ENCODE data around the gene CDV3.

CDV3 gene

DNA sequence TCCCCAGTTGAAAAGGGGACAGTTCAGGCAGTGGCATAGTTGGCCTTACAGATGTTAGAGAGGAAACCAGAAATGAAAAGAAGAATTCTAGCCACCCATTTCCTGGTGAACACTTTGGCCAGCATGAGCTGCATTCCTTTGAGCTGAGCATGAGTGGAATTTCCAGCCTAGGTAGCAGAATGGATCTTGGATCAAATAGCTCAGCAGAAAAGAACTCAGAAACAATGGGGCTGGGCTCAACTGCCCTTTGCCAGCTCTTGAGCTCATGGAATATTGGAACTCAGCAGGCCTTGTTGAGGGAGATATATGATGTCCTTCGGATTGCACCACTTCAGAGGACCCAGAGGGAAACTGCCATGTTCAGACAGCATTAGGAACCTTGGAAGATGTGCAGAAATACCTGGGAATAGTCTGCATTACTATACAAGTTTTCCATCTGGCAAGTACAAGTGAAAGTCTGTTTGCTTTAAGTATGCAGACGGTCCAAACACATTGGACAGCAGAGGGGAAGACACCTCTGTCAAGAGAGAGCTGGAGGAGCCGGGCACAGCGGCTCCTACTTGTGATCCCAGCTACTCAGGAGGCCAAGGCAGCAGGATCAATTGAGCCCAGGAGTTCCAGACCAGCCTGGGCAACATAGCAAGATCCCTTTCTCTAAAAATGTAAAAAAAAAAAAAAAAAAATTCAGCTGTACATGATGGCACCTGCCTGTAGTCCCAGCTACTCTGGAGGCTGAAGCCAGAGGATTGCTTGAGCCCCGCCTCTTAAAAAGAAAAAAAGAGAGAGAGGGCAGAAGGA lies 3.1 kb upstream of the CDV3 start:
- DNase-seq, result no peak

DNA sequence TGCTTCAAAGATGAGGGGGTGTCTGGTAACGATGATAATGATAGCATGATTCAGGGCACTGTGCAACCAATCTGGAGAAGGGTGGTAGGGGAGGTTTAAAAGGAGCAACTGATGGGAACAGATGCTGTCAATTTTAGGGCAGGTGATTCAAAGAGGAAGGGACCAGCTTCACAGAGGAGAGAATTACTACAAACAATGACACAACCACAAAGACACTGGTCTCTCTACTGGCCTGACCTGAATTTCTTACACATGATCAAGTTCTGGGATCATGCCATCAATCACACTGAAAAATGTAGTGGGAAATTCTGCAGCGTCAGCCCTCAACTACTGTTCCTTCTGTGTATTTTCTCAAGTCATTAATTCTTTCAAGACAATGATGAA lies 2.6 kb upstream of the CDV3 start:
- no peak for DNase-seq

DNA sequence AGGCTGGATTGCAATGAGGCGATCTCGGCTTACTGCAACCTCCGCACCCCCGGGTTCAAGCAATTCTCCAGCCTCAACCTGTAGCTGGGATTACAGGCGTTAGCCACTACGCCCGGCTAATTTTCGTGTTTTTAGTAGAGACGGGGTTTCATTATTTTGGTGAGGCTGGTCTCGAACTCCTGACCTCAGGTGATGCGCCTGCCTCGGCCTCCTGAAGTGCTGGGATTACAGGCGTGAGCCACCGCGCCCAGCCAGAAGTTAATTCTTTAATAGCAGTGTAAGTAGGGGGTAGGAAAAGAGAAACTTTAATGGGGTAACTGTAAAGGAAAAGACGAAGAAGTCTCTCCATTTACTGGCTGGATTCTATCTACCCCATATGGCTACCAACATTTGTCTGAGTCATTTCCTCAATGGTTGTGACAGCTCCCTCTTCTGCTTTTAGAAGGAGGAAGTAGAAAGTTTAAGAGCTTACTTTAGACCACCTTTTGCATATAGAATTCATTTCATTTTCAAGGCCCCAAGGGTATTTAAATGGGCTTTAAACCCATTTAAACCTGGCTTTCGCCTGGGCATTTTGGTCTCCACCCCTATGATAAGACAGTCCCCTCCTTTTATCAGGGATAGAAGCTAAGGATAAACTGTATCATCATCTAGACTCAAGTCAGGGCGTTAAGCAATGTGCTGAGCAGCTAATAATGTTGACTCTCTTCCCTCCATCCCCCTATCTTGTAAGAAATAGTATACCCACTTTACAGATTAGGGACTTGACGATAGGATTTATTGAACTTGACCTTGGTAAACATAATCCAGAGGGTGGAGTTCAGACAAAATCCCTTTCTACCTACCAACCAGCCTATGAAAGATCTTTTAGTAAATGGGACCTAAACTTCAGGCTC lies 1.1 kb upstream of the CDV3 start:
- no peak for DNase-seq

DNA sequence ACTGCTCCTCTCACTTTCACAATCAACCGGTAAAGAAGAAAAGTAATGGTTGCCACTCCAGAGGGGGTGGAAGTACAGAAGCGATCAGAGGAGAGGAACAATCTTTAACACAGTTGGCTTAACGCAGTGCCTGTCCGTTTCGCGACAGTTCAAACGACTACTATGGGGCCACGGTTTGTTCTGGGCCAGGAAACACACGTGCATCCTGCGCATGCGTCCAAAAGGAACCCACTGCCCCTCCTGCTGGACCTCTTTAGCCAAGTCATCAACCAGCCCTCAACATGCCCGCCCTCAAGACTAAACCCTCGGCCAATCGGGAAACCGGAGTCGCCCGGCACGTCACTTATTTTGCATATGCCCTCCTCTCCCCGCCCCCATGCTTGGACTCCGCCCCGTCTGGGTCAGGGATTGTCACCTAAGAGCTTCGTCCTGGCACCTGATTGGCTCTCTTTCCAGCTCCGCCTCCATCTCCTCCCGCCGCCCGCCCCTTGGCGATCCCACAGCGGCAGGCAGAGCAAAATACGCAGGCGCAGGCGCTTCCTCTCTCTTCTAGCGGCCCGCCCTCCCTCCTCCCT lies 345 bp upstream of the CDV3 start:
- DNase-seq, result no peak

DNA sequence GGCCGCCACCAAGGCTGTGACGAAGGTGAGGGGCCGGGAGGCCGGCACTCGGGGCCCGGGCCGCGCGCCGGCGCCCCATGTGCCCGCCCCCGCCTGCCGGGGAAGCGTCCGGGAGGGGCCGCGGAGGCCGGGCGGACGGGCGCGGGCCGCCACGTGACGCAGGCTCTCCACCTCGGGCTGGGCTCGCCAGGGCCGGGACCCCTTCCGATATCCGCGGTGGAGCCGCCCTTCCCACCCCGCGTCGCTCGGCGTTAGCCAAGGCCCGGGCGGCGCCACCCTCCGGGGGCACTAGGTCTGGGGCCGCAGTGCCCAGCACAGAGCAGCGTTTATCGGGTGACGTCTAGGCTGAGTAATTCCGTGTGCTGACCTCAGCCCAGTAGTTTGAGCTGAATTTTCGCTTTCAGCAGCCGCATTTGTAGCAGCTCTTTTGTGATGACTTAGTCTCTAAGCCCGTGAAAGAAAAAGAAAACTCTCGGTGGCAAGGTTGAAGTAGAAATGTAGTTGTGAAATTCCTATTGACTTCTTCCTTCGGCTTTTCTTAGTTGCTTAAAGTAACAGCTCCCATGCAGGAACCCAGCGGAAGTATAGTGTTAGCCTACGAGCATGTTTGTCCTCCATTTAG lies 885 bp downstream of the CDV3 start:
- no peak for DNase-seq

DNA sequence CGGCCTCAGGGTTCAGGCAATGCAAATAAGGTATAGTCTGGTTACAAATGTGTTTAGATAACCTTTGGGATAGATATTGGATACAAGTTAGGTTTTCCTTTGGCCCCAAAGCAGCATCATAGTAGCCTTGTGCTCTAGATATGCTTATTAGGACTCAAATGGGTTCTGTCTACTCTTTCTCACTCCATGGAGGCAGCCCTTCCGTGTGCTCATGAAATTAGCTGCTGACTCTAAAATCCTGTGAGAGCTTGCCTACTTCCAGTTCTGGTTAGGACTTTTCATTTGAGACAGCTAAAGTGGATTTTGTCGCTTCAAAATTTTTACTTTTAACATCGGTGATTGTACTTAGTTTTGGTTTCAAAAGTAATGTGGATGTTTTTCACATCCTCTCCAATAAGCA lies 1.6 kb downstream of the CDV3 start:
- DNase-seq, result no peak

DNA sequence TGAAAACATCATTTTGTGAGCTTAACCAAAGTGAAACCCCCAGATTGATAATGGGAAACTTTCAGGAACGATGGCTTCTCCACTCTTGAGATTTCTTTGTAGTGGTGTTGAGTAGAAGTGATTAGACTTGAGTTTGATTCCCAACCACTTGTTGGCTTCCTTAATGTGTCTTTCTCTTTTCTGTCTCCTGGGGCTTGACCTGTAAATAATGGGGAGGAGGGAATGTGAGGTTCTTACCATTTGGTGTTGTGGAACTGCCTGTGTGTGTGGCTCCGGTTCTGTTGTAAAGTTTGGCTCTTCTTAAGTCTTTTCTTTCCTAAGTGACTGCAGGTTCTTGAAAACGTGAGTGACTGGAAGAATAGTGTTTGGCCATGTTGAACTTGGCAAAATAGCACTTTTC lies 2.7 kb downstream of the CDV3 start:
- no peak for DNase-seq

DNA sequence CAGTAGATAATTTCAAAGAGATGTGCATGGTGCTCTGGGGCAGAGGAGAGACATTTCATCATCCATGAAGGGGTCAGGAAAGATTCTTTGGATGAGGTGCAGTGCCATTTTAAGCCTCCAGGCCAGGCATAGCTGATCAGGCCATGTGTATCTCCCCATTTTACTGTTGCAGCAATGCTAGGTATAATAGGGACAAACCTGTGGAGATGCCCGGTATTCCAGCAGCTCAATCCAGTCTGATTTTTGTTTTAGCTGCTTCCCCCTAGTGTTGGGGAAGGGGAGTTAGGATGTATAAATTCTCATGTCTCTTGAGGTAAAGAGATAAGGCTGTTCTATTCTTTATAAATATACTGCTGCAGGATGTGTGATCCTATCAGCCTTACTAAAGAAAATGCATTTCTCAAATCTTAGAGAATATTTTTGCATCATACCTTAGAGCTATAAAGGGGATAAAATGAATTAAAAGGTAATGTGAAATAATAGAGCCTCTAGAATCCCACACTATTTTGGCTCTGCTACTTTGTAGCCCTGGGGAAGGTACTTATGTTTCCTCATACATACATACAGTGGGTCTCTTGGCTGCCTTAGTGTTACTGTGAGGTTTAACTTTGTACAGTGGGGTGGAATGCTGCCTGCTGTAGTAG lies 5.2 kb downstream of the CDV3 start:
- DNase-seq, result no peak

DNA sequence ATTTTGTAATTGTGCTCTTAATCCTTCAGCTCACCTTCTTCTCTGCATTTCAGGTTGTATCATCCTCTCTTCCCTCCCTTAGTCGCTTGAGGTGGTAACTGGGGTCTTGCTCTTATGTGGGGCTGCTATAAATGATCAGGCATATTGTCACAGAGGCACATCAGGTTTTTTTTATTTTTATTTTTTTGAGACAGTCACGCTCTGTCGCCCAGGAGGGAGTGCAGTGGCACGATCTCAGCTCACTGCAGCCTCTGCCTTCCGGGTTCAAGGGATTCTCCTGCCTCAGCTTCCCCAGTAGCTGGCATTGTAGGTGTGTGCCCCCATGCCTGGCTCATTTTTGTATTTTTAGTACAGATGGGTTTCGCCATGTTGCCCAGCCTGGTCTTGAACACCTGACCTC lies 9.9 kb downstream of the CDV3 start:
- DNase-seq, result no peak

DNA sequence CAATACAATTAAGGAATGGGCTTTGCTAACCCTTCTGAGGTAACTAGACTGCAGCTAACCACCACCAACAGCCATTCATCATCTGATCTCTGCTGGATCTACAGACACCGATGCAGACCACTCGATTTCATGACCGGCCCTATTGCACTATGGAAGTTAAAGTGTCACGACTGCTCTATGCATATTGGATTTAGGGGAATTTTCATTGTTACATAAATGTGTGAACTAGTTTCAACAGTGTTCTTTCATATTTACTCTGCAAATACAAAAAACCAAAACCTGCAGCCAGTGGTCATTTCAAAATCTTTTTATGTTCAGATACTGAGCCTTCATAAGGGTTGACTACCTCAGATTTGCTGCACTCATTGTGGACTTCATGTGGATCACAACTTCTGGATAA lies 14.5 kb downstream of the CDV3 start:
- no peak for DNase-seq

DNA sequence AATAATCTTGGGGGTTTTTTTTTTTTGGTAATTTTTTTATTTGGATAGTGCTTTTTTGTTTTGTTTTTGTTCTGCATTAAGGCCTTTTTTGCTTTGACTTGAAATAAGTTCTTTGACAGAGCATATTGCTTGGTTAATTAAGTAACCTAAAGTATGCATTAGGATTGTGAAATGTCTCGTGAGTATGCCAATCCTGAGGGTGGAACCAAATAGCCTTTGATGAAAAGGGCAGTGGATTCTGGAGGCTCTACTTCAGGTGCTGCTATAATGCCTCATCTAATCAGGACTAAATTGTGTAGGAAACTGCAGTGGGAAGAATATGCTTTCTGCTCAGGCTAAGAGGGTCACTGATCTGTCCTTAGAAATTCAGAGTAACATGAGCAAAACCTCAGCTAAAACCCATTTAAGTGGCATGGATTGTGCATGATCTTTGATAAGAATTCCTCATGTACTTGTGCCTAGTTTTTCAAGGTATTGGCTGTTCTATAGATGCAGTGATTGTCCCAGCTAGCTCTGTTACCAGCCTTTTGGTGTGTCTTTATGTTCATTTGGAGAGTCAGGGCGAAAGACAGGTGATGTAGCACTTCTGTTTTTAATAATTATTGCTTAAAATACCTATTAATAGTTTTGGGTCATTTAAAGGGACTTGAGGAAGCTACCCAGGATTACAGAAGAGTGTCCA lies 15.4 kb downstream of the CDV3 start:
- DNase-seq, result no peak

DNA sequence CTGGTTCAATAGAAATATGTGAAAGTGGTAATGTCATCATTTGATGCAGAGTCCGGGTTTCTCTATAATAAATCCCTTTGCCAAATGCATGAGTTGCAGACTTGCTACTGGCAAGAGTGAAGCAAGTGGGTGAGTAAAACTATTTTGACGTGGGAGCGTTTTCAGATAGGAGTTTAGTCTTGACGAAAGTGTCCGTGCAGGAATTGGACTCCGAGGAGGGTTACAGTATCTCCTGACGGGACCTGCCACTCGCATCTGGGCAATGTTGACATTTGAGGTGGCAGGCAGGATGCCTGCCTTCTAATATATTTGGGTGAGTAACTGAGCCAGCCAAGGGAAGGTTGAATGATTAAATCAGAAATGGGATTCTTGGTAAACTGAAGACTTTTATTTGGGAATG lies 16.0 kb downstream of the CDV3 start:
- no peak for DNase-seq

DNA sequence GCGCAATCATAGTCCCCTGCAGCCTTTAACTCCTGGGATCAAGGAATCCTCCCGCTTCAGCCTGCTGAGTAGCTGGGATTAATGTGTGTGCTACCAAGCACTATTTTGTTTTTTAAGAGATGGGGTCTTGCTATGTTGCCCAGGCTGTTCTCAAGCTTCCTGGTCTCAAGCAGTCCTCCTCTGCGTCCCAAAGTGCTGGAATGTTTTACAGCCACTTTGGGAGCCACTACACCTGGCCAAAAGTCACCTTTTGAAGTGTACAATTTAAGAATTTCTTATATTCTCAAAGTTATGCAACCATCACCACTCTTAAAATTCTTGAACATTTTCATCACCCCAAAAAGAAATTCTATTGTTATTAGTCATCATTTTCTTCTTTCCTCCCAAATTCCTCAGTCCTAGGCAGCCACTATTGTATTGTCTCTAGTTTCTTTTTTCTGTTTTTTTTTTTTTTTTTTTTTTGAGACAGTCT lies 17.8 kb downstream of the CDV3 start:
- DNase-seq, result no peak

DNA sequence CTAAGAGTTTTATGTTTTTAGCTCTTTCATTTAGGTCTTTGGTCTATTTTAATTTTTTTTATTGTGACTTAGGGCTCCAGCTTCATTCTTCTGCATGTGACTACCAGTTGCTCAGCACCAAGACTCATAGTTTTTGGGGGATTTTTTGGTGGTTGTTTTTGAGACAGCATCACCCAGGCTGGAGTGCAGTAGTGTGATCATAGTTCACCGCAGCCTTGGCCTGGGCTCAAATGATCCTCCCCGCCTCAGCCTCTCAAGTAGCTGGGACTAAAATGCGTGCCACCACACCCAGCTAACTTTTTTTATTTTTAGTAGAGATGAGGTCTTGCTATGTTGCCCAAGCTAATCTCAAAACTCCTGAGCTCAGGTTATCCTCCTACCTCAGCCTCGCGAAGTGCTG lies 19.4 kb downstream of the CDV3 start:
- no peak for DNase-seq

DNA sequence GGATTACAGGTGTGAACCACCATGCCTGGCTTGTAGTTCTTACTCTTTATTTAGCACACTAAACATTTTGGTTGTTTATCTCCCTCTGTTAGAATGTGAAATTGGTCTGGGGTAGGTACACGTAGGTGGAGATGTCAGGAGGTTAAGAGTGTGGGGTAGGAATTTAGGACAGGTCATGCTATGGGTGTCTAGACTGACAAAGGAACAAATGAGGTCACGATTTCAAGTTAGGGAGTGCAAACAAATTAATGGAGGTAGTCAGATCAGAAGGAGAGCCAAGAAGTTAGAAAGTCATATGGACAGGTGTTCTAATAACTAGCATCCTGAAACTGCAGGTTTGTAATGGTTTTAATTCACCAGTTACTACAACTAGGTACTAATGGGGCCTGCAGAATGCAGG lies 19.8 kb downstream of the CDV3 start:
- DNase-seq, result no peak

DNA sequence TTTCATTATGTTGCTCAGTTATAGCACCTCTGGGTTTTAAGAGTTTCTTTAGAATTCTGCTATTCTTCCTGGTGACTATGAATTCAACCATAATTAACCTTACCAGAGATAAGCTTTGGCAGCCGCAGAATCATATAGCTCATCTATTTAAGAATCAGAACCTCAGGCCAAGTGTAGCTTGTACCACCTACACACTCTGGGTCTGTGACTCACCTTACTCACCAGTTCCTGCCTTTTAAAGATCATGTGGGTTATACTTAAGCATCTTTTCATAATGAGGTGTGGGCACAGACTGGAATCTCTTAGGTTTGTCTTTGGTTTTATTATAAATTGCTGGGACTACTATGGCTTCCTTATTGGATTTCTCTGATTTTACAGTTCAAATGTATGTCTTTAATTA lies 21.9 kb downstream of the CDV3 start:
- DNase-seq, result no peak

DNA sequence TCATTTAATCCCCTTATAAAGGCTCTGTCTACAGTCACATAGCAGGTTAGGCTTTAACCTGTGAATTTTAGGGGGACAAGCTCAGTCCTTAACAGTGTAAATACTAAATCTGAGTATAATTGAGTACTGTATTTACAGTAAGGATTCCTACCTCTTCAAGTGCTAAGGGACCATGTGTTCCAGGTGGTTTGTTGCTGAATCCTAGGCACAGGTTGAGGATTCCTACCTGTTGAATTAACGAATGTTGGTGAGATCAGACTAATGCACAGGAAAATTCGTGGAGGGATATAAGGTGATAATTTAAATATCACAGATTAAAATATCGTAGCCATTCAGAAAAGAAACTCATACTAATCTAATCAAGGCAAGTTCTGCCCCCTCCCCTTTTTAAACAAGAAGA lies 24.9 kb downstream of the CDV3 start:
- no peak for DNase-seq

DNA sequence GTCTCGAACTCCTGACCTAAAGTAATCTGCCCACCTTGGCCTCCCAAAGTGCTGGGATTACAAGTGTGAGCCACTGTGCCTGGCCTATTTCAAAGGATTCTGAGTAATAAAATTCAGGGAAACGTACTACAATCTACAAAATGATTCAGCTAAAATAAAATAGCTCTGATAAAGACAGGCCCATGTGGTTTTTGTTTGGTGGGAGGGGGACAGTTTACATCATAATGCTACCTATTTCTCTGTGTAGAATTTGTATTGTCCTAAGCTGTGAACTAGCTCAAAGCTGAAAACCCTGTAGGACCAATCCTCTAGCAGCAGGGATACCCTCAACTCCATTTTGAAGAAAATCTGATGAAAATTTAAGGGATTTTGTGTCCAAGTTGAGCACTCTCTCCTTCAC lies 25.8 kb downstream of the CDV3 start:
- no peak for DNase-seq

DNA sequence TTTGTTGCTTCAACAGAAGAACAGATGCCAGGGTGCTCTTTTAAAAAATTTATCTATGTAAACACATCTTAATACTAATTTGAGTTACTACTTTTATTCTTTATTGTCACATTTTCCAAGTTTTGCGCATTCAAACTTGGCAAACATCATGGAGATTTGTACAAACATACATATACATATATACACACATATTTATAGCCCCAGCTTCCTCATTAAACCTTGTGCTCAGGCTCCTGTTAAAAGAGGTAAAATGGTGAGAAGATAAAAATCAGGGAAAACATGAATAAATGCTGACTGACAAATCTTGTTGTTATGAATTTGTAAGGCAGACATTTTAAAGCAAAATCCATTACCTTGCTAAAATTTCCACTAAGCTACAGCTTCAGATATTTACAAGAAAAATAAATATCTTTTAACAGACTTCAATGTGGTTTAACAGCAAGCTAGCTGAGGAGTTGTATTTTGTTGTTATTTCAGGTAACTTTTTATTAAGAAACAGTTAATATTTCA lies 27.1 kb downstream of the CDV3 start:
- no peak for DNase-seq

DNA sequence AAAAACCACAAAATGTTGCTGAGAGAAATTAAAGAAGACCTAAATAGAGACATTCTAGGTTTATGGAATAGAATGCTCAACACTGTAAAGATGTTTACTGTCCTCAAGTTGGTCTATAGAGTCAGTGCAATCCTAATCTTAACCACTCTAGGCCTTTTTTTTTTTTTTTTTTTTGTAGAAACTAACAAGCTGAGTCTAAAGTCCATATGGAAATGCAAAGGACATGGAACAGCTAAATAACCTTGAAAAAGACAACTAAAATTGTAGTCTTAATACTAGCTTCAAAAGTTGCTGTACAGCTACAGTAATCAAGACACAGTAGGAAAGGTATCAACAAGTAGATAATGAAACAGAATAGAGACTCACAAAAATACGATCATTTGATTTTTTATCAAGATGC lies 32.9 kb downstream of the CDV3 start:
- no peak for DNase-seq

DNA sequence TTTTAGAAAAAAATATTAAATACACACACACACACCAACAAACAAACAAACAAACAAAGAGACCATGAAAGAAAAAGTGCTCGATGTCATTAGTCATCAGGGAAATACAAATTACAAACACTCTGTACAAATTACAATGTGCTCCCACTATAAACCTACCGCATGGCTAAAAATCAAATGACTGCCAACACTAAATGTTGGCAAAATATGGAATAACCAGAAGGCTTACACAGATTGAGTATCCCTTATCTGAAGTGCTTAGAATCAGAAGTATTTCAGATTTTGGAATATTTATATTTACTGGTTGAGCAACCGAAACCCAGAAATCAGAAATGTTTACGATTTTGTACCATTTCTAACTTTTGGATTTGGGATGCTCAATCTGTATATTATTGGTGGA lies 33.4 kb downstream of the CDV3 start:
- DNase-seq, result no peak

DNA sequence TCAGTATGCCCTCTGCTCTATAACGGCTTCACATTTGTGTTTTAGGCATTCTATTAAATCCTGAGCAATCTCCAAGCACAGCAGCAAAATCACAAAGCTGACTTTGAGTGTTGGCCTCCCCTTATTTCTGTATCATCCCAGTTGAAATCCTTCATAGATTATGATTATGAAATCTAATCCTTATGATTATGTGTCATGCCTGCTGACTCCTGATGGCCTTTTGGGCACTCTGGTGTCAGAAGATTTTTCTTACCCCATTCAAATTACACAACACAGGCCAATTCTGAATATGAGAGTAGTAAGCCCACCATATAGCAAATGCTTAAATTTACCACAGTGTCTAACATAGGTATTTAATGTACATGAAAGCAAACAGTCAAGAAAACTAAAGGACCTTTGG lies 34.3 kb downstream of the CDV3 start:
- DNase-seq, result no peak
